Activated B cell treated with CpG ODN at 0.5 μM for 24 hours (primary cell): ENCODE measurements around the gene CUEDC1. TPM values are rescaled to one million over a fixed set of nuclear protein-coding genes. Genes with fewer than 3 reads are reported as not detected.

ENCODE experiments used
- ATAC-seq: fragments of 200-7000 bp; cut with Tn5 transposase; one replicate; pipeline ENCODE4 v1.10.0; 2021; ENCODE audit warnings: low read depth, mild to moderate bottlenecking, moderate library complexity
- CTCF ChIA-PET: fragments of 350-600 bp; sonication (Branson Sonifier 250); formaldehyde crosslinking; loops from one replicate; lab custom pipeline; 2021; ENCODE audit warnings: antibody characterized with exemption; lab: Charles Lee
- POLR2A ChIA-PET: fragments of 350-600 bp; sonication (Branson Sonifier 250); formaldehyde crosslinking; loops from one replicate; lab custom pipeline; 2021; ENCODE audit warnings: antibody characterized with exemption; lab: Charles Lee
- DNase-seq: peaks from one replicate; pipeline ENCODE4 v3.0.0; 2022
- H3K27ac Mint-ChIP-seq: one replicate; pipeline ENCODE4 v1.8.0; 2020; ENCODE audit warnings: mixed read lengths
- H3K27me3 Mint-ChIP-seq: one replicate; pipeline ENCODE4 v1.8.0; 2021; ENCODE audit warnings: mixed read lengths
- H3K36me3 Mint-ChIP-seq: one replicate; pipeline ENCODE4 v1.8.0; 2021; ENCODE audit warnings: low read depth, mixed read lengths
- H3K4me1 Mint-ChIP-seq: one replicate; pipeline ENCODE4 v1.8.0; 2021; ENCODE audit warnings: mixed read lengths
- H3K4me3 Mint-ChIP-seq: one replicate; pipeline ENCODE4 v1.8.0; 2020; ENCODE audit warnings: mild to moderate bottlenecking, mixed read lengths
- H3K9me3 Mint-ChIP-seq: one replicate; pipeline ENCODE4 v1.8.0; 2020; ENCODE audit warnings: mixed read lengths
- CTCF ChIP-seq: fragments of 200-600 bp; IDR thresholded peaks from one replicate; pipeline ENCODE4 v1.8.0; 2022; ENCODE audit warnings: antibody characterized with exemption, mild to moderate bottlenecking
- intact Hi-C: fragments of 100-400 bp; cut with micrococcal nuclease; formaldehyde crosslinking; loops from one replicate; pipeline ENCODE4 v1.15.1; 2024
- total RNA-seq: library from RNA; stranded (reverse); gene quantifications from 2 replicates; pipeline ENCODE4 v1.2.3, GENCODE V29; 2022

Gene CUEDC1
- total RNA-seq, 1 donor from 2014 or later, result not detected

DNA sequence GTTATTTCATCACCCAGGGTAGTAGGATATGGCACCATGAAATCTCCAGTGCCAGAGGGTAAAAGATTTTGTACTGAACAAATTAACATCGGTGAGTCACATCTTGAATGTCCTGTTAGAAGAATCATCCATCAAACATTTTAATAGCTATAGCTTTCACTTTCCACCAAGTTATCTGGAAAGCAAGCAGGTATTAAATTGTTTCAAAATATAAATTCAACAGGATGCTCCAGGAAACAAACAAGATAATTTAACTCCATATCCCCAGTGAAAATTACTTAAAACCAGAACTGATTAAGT is 30.4 kb upstream of the CUEDC1 start:
- no peak for DNase-seq
- intact Hi-C loops, result loop anchor here (5.0 kb wide), 2 partner anchors 38 to 728 kb away; partner anchors contain the start of gene MSI2
- Mint-ChIP-seq H3K27me3 (no peaks in the 10 kb centered on the region), H3K4me3 (peak overlapping the region; percentile 32), H3K27ac (no peak overlapping the region), H3K36me3 (peaks cover 49% of the 10 kb centered on the region), H3K4me1 (peaks cover 59% of the 10 kb centered on the region), H3K9me3 (no peaks in the 10 kb centered on the region)
- TF ChIP-seq CTCF, result no peak
- ChIA-PET CTCF (interaction anchor here (0.7 to 2.1 kb wide), 8 partner anchors 11 to 153 kb away, joined by 3 to 11 read pairs (median 6); no protein-coding TSS in a partner anchor), POLR2A (interaction anchor here (0.9 kb wide), 1 partner anchor 136 kb away, joined by 4 read pairs; the partner anchor contains the start of gene MRPS23)
- ATAC-seq, result no peak

DNA sequence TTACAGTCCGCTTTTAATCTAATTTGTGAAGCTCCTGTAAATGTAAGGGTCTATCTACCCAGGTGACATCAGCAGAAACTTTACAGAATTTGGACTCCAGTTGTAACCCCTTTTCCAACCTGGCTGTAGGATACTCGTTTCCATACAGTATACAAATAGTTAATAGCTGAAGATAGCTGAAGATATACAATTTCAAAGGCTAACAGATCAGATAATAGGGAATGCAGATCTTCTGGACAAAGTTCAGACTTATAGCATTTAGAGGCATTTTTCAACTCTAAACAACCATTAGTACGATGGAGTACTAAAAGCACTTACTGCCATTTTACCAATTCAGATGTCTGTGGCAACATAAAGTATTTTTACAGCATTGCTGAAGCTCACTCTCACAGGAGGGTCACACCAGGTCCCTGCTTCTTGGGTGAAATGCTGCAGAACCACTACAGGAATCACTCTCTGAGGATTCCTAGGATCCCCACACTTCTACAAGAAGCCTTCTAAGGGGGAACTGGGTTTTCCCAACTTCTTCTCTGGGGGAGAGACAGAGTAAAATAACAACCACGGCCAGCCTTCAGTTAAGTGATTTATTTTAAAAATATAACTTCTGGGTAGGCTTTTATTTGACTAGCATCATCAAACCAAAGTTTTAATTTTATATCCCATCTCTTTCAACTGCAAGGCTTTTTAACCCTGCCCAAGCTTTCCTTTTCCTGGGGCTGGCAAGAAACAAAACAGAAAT is 29.9 kb upstream of the CUEDC1 start:
- H3K36me3 Mint-ChIP-seq, result peaks cover 54% of the 10 kb centered on the region

GRCh38 chr17:57984261-57984890 is 29.2 kb upstream of the CUEDC1 start:
- ChIA-PET CTCF (interaction anchor here (1.1 kb wide), 1 partner anchor 92 kb away, joined by 4 read pairs; no protein-coding TSS in a partner anchor), POLR2A (interaction anchor here (1.1 kb wide), 1 partner anchor 23 kb away, joined by 3 read pairs; the partner anchor contains the start of gene SRSF1)
- Mint-ChIP-seq H3K27ac (no peak overlapping the region), H3K27me3 (no peaks in the 10 kb centered on the region), H3K4me1 (peaks cover 62% of the 10 kb centered on the region), H3K36me3 (peaks cover 59% of the 10 kb centered on the region), H3K9me3 (no peaks in the 10 kb centered on the region), H3K4me3 (no peak overlapping the region)
- DNase-seq (no peak), ATAC-seq (no peak)
- TF ChIP-seq CTCF, result no peak
- intact Hi-C loops, result no loop called here

More for the DNA sequence above, 29.9 kb upstream of the CUEDC1 start:
- intact Hi-C loops, result loop anchor here (5.0 kb wide), 2 partner anchors 38 to 728 kb away; partner anchors contain the start of gene MSI2
- Mint-ChIP-seq H3K27ac (no peak overlapping the region), H3K4me3 (peak overlapping the region; percentile 15), H3K4me1 (peaks cover 62% of the 10 kb centered on the region), H3K9me3 (no peaks in the 10 kb centered on the region), H3K27me3 (no peaks in the 10 kb centered on the region)
- DNase-seq (no peak), ATAC-seq (no peak)
- POLR2A ChIA-PET, result interaction anchor here (0.9 to 1.1 kb wide), 2 partner anchors 22 to 135 kb away, joined by 3 to 4 read pairs; partner anchors contain the start of genes MRPS23 and SRSF1
- TF ChIP-seq CTCF, result no peak
- CTCF ChIA-PET, result interaction anchor here (0.7 to 2.1 kb wide), 3 partner anchors 93 to 152 kb away, joined by 3 to 11 read pairs (median 4); no protein-coding TSS in a partner anchor

GRCh38 chr17:57983446-57983845 is 28.2 kb upstream of the CUEDC1 start:
- H3K4me1 Mint-ChIP-seq, result peaks cover 56% of the 10 kb centered on the region
- H3K4me3 Mint-ChIP-seq, result no peak overlapping the region
- no peaks in the 10 kb centered on the region for H3K9me3 Mint-ChIP-seq
- ATAC-seq, result no peak
- no peak for TF ChIP-seq CTCF
- intact Hi-C loops, result no loop called here
- ChIA-PET CTCF (no interaction called here), POLR2A (interaction anchor here (0.6 kb wide), 1 partner anchor 122 kb away, joined by 3 read pairs; no protein-coding TSS in a partner anchor)
- no peaks in the 10 kb centered on the region for H3K27me3 Mint-ChIP-seq
- H3K27ac Mint-ChIP-seq, result no peak overlapping the region
- H3K36me3 Mint-ChIP-seq, result peaks cover 64% of the 10 kb centered on the region
- no peak for DNase-seq
